HepG2 (cell line): ENCODE measurements around the gene ITPK1. TPM values are rescaled to one million over a fixed set of nuclear protein-coding genes. Genes with fewer than 3 reads are reported as not detected.

Experiments used
- ATAC-seq: fragments of 200-7000 bp; cut with Tn5 transposase; 3 replicates; pipeline ENCODE4 v1.9.1; 2020; ENCODE audit warnings: mild to moderate bottlenecking, moderate library complexity
- BruUV-seq: library from RNA; stranded (reverse); fragments of 400-500 nt; replicated peaks from 2 replicates; lab custom pipeline; 2021; lab: Mats Ljungman, UMichigan
- CTCF ChIA-PET: fragments of 300-600 bp; formaldehyde crosslinking; extraction: SDS; loops from one replicate; lab custom pipeline; 2021; ENCODE audit warnings: low total read pairs, inconsistent platforms, low intra/inter-chr PET ratio; lab: Yijun Ruan, JAX
- POLR2A ChIA-PET: fragments of 350-600 bp; sonication (Branson Sonifier 250); formaldehyde crosslinking; loops from one replicate; lab custom pipeline; 2020; ENCODE audit warnings: antibody characterized with exemption, inconsistent platforms; lab: Yijun Ruan, JAX
- DNase-seq: peaks from one replicate; pipeline ENCODE4 v3.0.0-alpha.2; 2015; ENCODE audit warnings: low spot score
- FAIRE-seq: peaks from 3 replicates; lab custom pipeline; 2011; peaks lifted over from hg19 to GRCh38; lab: Jason Lieb, UNC
- H2AFZ ChIP-seq: one replicate; pipeline ENCODE4 v1.6.1; 2011; ENCODE audit warnings: low read length, inconsistent platforms
- H3K27ac ChIP-seq: fragments of 300-600 bp; 3 replicates; pipeline ENCODE4 v1.8.0; 2011; ENCODE audit warnings: mixed run types, mild to moderate bottlenecking, mixed read lengths, low read length, inconsistent platforms; ENCODE audit not compliant: insufficient read depth; ENCODE audit errors: extremely low read length
- H3K27me3 ChIP-seq, 2 experiments: fragments of 200-600 bp in 1 of 2; 2 replicates in 1 of 2; 3 replicates in 1 of 2; pipeline versions ENCODE4 v1.6.0 to v1.8.0; 2011; ENCODE audit warnings: low read length in 2 of 2, mild to moderate bottlenecking in 2 of 2, moderate library complexity in 2 of 2, inconsistent platforms in 1 of 2; ENCODE audit not compliant: insufficient read depth in 2 of 2, control insufficient read depth in 1 of 2
- H3K36me3 ChIP-seq, 2 experiments: fragments of 200-600 bp in 1 of 2; replicated peaks in 1 of 2; 2 replicates in 1 of 2; 3 replicates in 1 of 2; pipeline versions ENCODE4 v1.5.1 to v1.8.0; 2011; ENCODE audit warnings: low read length in 2 of 2, inconsistent platforms in 1 of 2; ENCODE audit not compliant: insufficient read depth in 2 of 2, control insufficient read depth in 1 of 2
- H3K4me1 ChIP-seq: 2 replicates; pipeline ENCODE4 v1.5.1; 2012; ENCODE audit warnings: low read length, inconsistent platforms; ENCODE audit not compliant: insufficient read depth
- H3K4me2 ChIP-seq: 2 replicates; pipeline ENCODE4 v1.6.0; 2011; ENCODE audit warnings: low read depth, low read length, inconsistent platforms
- H3K4me3 ChIP-seq, 3 experiments: fragments of 200-600 bp in 1 of 3; sonication (generic), shearing (Covaris generic) in 1 of 3; replicated peaks in 1 of 3; 2 replicates each; pipeline ENCODE4 v1.5.1; 2011 to 2016; ENCODE audit warnings: low read length in 3 of 3, inconsistent platforms in 2 of 3, low read depth in 2 of 3, mild to moderate bottlenecking in 2 of 3, control low read depth in 1 of 3, mixed read lengths in 1 of 3; ENCODE audit not compliant: insufficient read depth in 1 of 3
- H3K79me2 ChIP-seq: one replicate; pipeline ENCODE4 v1.6.1; 2011; ENCODE audit warnings: low read length, inconsistent platforms; ENCODE audit not compliant: insufficient read depth
- H3K9ac ChIP-seq: 2 replicates; pipeline ENCODE4 v1.6.0; 2011; ENCODE audit warnings: mild to moderate bottlenecking, low read depth, low read length, inconsistent platforms; ENCODE audit not compliant: insufficient read depth
- H3K9me3 ChIP-seq: 2 replicates; pipeline ENCODE4 v1.5.1; 2012; ENCODE audit warnings: mild to moderate bottlenecking, low read length
- H4K20me1 ChIP-seq: 2 replicates; pipeline ENCODE4 v1.6.0; 2011; ENCODE audit warnings: inconsistent platforms, mild to moderate bottlenecking, low read length, moderate library complexity; ENCODE audit not compliant: insufficient read depth
- AKAP8 ChIP-seq: sonication (generic); formaldehyde crosslinking; IDR thresholded peaks from 2 replicates; pipeline ENCODE4 v1.5.1; 2020; ENCODE audit warnings: mild to moderate bottlenecking, missing genetic modification reagents
- CSRNP2 ChIP-seq: sonication (generic); formaldehyde crosslinking; conservative IDR thresholded peaks from 2 replicates; pipeline ENCODE4 v1.8.0; 2022; ENCODE audit warnings: low read depth, missing genetic modification reagents
- GZF1 ChIP-seq: sonication (generic); formaldehyde crosslinking; IDR thresholded peaks from 2 replicates; pipeline ENCODE4 v1.5.1; 2020; ENCODE audit warnings: mild to moderate bottlenecking, missing genetic modification reagents
- IRX3 ChIP-seq: sonication (generic); formaldehyde crosslinking; IDR thresholded peaks from 2 replicates; pipeline ENCODE4 v1.8.1; 2023; ENCODE audit warnings: mild to moderate bottlenecking, low read depth, missing genetic modification reagents, borderline replicate concordance
- KAT8 ChIP-seq: IDR thresholded peaks from 2 replicates; pipeline ENCODE4 v1.6.1; 2016; ENCODE audit warnings: missing genetic modification reagents, missing compliant biosample characterization
- KDM5B ChIP-seq: sonication (generic); formaldehyde crosslinking; IDR thresholded peaks from 2 replicates; pipeline ENCODE4 v1.4.0; 2020; ENCODE audit warnings: missing genetic modification reagents, mild to moderate bottlenecking, borderline replicate concordance
- RBAK ChIP-seq: sonication (generic); formaldehyde crosslinking; IDR thresholded peaks from 2 replicates; pipeline ENCODE4 v1.5.1; 2020; ENCODE audit warnings: mild to moderate bottlenecking, missing genetic modification reagents
- STAT6 ChIP-seq: sonication (generic); formaldehyde crosslinking; IDR thresholded peaks from 2 replicates; pipeline ENCODE4 v1.4.0; 2020; ENCODE audit warnings: missing genetic modification reagents, mild to moderate bottlenecking, borderline replicate concordance
- ZFP90 ChIP-seq: sonication (generic); formaldehyde crosslinking; IDR thresholded peaks from 2 replicates; pipeline ENCODE4 v1.8.0; 2022; ENCODE audit warnings: missing genetic modification reagents, mild to moderate bottlenecking, inconsistent platforms, borderline replicate concordance
- ZNF350 ChIP-seq: sonication (generic); formaldehyde crosslinking; IDR thresholded peaks from 2 replicates; pipeline ENCODE4 v1.4.0; 2020; ENCODE audit warnings: mild to moderate bottlenecking, low read depth, missing genetic modification reagents, borderline replicate concordance
- ZNF609 ChIP-seq: sonication (generic); formaldehyde crosslinking; IDR thresholded peaks from 2 replicates; pipeline ENCODE4 v1.4.0; 2020; ENCODE audit warnings: mild to moderate bottlenecking, missing genetic modification reagents, borderline replicate concordance
- WGBS: methylation state at CpG from one replicate; pipeline ENCODE4 v1.1.6; 2017; ENCODE audit warnings: low lambda C conversion rate; 5-methylcytosine and 5-hydroxymethylcytosine counted together
- in situ Hi-C: cut with HindIII; loops from 2 replicates; pipeline ENCODE4 v1.10.0; 2017; ENCODE audit warnings: low pct_unique_long_range_greater_than_20kb; ENCODE audit not compliant: extremely low pct_ligation_motif_present
- intact Hi-C: fragments of 100-400 bp; cut with micrococcal nuclease; formaldehyde crosslinking; loops from one replicate; pipeline ENCODE4 v1.10.0; 2022; ENCODE audit not compliant: unreplicated experiment
- polyA plus RNA-seq, 8 experiments: library from polyadenylated mRNA; depleted of rRNA in 3 of 8; stranded (reverse) in 7 of 8; unstranded in 1 of 8; fragments of >200 nt; fragmentation: Illumina TruSeq in 4 of 8; extraction: Trizol in 4 of 8; gene quantifications; 2 replicates each; pipeline versions ENCODE4 v1.2.1 to v1.2.3, GENCODE V29; 2011 to 2016; ENCODE audit warnings: low read depth in 4 of 8, missing spikeins in 1 of 8, mixed read lengths in 1 of 8; ENCODE audit not compliant: insufficient read depth in 1 of 8
- total RNA-seq, 5 experiments: library from RNA; depleted of rRNA; stranded (reverse); fragments of >200 nt; fragmentation: Illumina TruSeq; extraction: Trizol; gene quantifications; 2 replicates each; pipeline ENCODE4 v1.2.3, GENCODE V29; 2016; ENCODE audit warnings: low read depth in 1 of 5
- TF ChIP-seq, protein P1 (sequence below): sonication (generic); formaldehyde crosslinking; IDR thresholded peaks from 2 replicates; pipeline ENCODE4 v1.5.1; 2020; ENCODE audit warnings: missing genetic modification reagents, mild to moderate bottlenecking, borderline replicate concordance
- TF ChIP-seq, protein P2 (sequence below): sonication (generic); formaldehyde crosslinking; IDR thresholded peaks from 2 replicates; pipeline ENCODE4 v1.4.0; 2020; ENCODE audit warnings: missing genetic modification reagents

Gene ITPK1
- total and polyA plus RNA-seq, 2 of the 13 experiments (the other 11 are each of a cell fraction or from before 2014, with no cell fraction given) = 20.5 to 47.5 TPM

- TF ChIP-seq RBAK (CRISPR knock-in tag) = no peak
- no peak for TF ChIP-seq AKAP8 (CRISPR knock-in tag)
- TF ChIP-seq KDM5B (CRISPR knock-in tag) = no peak
- TF ChIP-seq STAT6 (CRISPR knock-in tag) = no peak
- no peak for TF ChIP-seq IRX3 (CRISPR knock-in tag)
- no peak for TF ChIP-seq GZF1
- TF ChIP-seq ZFP90 = no peak
Measured at GRCh38 chr14:92982956-92983355, 132.8 kb downstream of the ITPK1 start (continued).

DNA sequence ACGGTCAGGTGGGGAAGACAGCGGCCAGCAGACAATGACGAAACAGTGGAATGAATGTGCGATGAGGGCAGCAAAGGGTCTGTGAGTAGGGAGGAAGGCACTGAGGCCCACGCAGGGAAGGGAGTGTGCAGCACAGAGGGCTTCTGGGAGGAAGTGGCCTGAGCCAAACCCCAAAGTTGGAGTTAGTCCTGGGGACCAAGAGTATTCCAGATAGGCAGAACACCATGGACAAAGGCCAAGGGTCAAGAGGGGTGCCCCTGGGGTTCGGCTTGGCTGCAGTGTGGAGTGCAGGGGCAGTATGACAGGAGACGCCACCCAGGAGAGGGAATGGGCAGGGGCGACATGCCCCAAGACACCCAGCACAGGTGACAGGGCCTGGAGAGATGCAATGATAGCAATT is 134.0 kb downstream of the ITPK1 start:
- intact Hi-C loops (no loop called here), in situ Hi-C loops (no loop called here)
- BruUV-seq = no TSS peak
- no peak for ATAC-seq
- no peak overlapping the region for H2AFZ ChIP-seq
- no peaks in the 10 kb centered on the region; the same call in 1 of the 2 replicates for H4K20me1 ChIP-seq
- no peak overlapping the region for H3K4me2 ChIP-seq
- FAIRE-seq = no peak
- peaks cover 22% of the 10 kb centered on the region for H3K9me3 ChIP-seq
- peaks cover 0 to 14% of the 10 kb centered on the region in 2 experiments; a peak in 1 of 5 replicates for H3K36me3 ChIP-seq
- 94% methylated on average over 8 of the region's 8 CpGs for WGBS
- no peaks in the 10 kb centered on the region for H3K27me3 ChIP-seq
- DNase-seq = no peak
- H3K79me2 ChIP-seq = no peaks in the 10 kb centered on the region
- H3K9ac ChIP-seq = no peak overlapping the region
- ChIA-PET CTCF (no interaction called here), POLR2A (no interaction called here)
- H3K4me1 ChIP-seq = peaks cover 42% of the 10 kb centered on the region
- H3K4me3 ChIP-seq = no peak overlapping the region
- no peak overlapping the region for H3K27ac ChIP-seq
- TF ChIP-seq ZNF350 (CRISPR knock-in tag) (no peak), ZNF609 (CRISPR knock-in tag) (no peak), CSRNP2 (CRISPR knock-in tag) (no peak), KAT8 (CRISPR knock-in tag) (no peak)
- TF ChIP-seq, protein P1, sequence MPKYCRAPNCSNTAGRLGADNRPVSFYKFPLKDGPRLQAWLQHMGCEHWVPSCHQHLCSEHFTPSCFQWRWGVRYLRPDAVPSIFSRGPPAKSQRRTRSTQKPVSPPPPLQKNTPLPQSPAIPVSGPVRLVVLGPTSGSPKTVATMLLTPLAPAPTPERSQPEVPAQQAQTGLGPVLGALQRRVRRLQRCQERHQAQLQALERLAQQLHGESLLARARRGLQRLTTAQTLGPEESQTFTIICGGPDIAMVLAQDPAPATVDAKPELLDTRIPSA = no peak
- TF ChIP-seq, protein P2, sequence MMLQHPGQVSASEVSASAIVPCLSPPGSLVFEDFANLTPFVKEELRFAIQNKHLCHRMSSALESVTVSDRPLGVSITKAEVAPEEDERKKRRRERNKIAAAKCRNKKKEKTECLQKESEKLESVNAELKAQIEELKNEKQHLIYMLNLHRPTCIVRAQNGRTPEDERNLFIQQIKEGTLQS (CRISPR knock-in tag) = no peak
